ENCODE data around the gene RAB11FIP5.
A peak's percentile ranks its signal among the peaks of the same experiment; 100 is the strongest.
"Not testable (repeated sequence)": the region's sequence is repeated elsewhere in the genome, so short reads cannot be mapped to it uniquely, and the experiment has no call there.

RAB11FIP5 gene

DNA sequence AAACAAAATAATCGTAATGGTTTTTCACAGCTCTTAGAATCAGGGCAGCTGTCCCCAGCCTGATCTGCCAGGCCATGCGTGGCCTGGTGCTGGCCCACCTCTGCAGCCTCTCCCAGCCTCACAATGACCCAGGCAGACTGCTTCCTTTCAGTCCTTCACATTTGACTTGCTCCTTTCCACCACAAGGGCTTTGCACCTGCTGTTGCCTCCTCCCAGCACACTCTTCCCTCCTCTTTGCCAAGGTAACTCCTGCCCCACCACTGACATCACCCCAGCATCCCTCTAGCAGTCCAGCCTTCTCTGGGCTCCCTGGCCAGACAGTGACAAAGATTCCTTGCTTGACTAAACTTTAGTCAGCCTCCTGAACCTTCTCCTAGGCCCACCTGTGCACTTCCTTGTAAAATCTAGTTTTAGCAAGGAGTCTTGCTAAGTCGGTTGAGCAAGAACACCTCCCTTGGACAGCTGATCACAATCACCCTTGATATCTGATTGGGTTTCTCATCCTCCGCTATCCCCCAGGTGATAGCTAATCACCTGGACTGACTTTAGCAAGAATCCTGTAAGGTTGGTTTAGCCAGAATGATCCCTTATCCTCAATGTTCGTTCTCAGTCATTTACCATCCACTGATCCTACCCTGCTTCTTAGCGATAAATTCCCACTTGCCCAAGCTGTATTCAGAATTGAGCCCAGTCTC, 16.2 kb upstream of the RAB11FIP5 start:
- Histone ChIP-seq H3K27ac (ENCODE audit: low read length) (no peak overlapping the region), H3K4me3 (ENCODE audit: low read depth in 1 of 2, low read length in 2 of 2) (no peak overlapping the region), H3K9me3 (ENCODE audit: control insufficient read depth in 1 of 2, low read length in 2 of 2) (no peaks in the 10 kb centered on the region), H3K27me3 (ENCODE audit: low read depth, low read length) (no peaks in the 10 kb centered on the region), H3K36me3 (ENCODE audit: control insufficient read depth in 1 of 2, insufficient read depth in 2 of 2, low read length in 2 of 2) (no peaks in the 10 kb centered on the region), H3K4me1 (ENCODE audit: control insufficient read depth in 1 of 2, insufficient read depth in 2 of 2, low read length in 2 of 2) (no peaks in the 10 kb centered on the region)

DNA sequence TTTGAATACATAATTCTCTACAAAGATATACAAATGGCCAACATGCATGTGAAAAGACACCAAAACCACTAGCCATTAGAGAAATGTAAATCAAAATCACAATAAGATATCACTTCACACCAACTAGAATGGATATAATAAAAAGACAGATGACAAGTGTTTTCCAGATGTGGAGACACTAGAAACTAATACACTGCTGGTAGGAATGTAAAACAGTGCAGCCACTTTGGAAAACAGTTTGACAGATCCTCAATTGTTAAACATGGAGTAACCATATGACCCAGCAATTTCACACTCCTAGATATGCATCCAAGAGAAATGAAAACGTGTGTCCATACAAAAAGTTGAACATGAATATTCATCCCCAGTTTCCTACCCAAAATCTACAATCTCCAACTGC, 9.8 kb upstream of the RAB11FIP5 start:
- H3K27ac ChIP-seq (ENCODE audit: low read length) = no peak overlapping the region
- H3K9me3 ChIP-seq (ENCODE audit: control insufficient read depth in 1 of 2, low read length in 2 of 2) = no peaks in the 10 kb centered on the region
- H3K4me3 ChIP-seq (ENCODE audit: low read depth in 1 of 2, low read length in 2 of 2) = no peak overlapping the region
- H3K36me3 ChIP-seq (ENCODE audit: control insufficient read depth in 1 of 2, insufficient read depth in 2 of 2, low read length in 2 of 2) = no peaks in the 10 kb centered on the region
- H3K4me1 ChIP-seq (ENCODE audit: control insufficient read depth in 1 of 2, insufficient read depth in 2 of 2, low read length in 2 of 2) = no peaks in the 10 kb centered on the region
- no peaks in the 10 kb centered on the region for H3K27me3 ChIP-seq (ENCODE audit: low read depth, low read length)

DNA sequence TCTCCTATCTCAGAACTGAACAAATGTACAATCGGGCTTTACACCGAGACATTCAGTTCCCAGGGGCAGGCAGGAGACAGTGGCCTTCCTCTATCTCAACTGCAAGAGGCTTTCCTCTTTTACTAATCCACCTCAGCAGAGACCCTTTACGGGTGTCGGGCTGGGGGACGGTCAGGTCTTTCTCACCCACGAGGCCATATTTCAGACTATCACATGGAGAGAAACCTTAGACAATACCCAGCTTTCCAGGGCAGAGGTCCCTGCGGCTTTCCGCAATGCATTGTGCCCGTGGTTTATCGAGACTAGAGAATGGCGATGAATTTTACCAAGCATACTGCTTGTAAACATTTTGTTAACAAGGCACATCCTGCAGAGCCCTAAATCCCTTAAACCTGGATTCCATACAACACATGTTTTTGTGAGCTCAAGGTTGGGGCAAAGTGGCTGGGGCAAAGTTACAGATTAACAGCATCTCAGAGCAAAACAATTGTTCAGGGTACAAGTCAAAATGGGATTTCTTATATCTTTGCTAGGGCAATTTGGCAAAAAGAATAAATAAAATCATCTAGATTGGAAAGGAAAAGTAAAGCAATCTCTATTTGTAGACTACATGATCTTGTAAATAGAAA, 7.0 kb upstream of the RAB11FIP5 start:
- not testable (repeated sequence) for H3K9me3 ChIP-seq (ENCODE audit: control insufficient read depth in 1 of 2, low read length in 2 of 2); H3K27me3 ChIP-seq (ENCODE audit: low read depth, low read length); H3K36me3 ChIP-seq (ENCODE audit: control insufficient read depth in 1 of 2, insufficient read depth in 2 of 2, low read length in 2 of 2); H3K4me3 ChIP-seq (ENCODE audit: low read depth in 1 of 2, low read length in 2 of 2); H3K27ac ChIP-seq (ENCODE audit: low read length); H3K4me1 ChIP-seq (ENCODE audit: control insufficient read depth in 1 of 2, insufficient read depth in 2 of 2, low read length in 2 of 2)

DNA sequence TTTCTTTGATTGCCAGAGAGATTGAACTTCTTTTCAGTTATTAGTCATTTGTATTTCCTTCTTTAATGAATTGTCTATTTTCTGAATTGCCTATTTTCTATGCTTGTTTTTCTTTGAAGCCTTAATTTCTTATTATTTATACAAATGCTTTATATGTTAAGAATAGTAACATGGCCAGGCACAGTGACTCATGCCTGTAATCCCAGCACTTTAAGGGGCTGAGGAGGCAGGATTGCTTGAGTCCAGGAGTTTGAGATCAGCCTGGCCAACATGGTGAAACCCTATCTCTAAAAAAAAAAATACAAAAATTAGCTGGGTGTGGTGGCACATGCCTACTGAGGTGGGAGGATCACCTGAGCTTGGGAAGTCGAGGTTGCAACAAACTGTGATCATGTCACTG, 4.7 kb upstream of the RAB11FIP5 start:
- peaks cover 0 to 3% of the 10 kb centered on the region in 2 donors for H3K36me3 ChIP-seq (ENCODE audit: control insufficient read depth in 1 of 2, insufficient read depth in 2 of 2, low read length in 2 of 2)
- H3K4me1 ChIP-seq (ENCODE audit: control insufficient read depth in 1 of 2, insufficient read depth in 2 of 2, low read length in 2 of 2) = no peaks in the 10 kb centered on the region
- no peak overlapping the region for H3K27ac ChIP-seq (ENCODE audit: low read length)
- no peak overlapping the region for H3K4me3 ChIP-seq (ENCODE audit: low read depth in 1 of 2, low read length in 2 of 2)
- H3K27me3 ChIP-seq (ENCODE audit: low read depth, low read length) = no peaks in the 10 kb centered on the region
- no peaks in the 10 kb centered on the region for H3K9me3 ChIP-seq (ENCODE audit: control insufficient read depth in 1 of 2, low read length in 2 of 2)

DNA sequence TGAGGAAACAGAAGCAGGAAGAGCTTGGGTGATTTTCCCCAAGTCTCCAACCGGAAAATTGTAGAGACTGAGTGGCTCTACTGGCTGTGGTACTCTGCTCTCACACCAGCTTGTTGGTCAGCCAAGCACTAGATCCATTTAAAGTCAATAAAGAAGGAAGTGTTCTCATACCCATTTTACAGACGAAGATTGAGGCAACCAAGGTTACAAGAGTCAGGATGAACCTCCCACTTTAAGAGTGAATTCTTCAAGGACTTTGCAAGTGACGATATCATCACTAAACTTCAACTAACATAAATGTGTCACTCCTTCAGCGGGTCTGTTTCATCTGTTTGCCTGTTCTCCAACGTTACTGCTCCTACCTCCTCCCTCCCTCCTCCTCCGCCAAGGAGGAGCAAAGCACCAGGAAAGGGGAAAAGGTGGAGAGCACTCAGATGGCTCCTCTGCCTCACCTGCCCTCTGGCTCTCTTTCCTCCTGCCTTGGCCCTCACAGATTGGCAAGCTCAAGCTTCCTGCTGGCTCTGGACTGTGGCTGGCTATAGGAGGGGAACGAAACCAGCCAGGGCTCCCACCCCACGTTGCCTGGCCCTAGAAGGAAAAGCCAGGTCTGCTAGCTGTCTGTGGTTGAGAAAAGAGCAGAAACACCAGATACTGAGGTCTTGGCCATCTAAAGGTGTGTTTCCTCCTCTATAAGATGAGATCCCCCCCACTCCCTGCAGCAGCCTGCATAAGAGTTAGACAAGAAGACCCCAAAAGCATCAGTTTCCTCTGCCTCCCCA, 3.6 kb upstream of the RAB11FIP5 start:
- H3K9me3 ChIP-seq (ENCODE audit: control insufficient read depth in 1 of 2, low read length in 2 of 2) = no peaks in the 10 kb centered on the region
- no peak overlapping the region for H3K27ac ChIP-seq (ENCODE audit: low read length)
- no peak overlapping the region for H3K4me3 ChIP-seq (ENCODE audit: low read depth in 1 of 2, low read length in 2 of 2)

DNA sequence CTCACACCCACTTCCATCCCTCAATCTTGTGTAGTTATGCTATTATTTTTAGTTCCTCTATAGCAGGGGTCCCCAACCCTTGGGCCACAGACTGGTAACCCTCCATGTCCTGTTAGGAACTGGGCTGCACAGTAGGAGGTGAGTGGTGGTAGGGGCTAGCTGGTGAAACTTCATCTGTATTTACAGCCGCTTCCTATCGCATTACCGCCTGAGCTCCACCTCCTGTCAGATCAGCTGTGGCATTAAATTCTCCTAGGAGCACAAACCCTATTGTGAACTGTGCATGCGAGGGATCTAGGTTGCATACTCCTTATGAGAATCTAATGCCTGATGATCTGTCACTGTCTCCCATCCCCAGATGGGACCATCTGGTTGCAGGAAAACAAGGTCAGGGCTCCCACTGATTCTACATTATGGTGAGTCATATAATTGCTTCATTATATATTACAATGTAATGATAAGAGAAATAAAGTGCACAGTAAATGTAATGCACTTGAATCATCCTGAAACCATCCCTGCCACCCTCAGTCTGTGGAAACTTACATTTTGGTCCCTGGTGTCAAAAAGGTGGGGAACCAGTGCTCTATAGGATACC, 1.6 kb upstream of the RAB11FIP5 start:
- no peak overlapping the region for H3K4me3 ChIP-seq (ENCODE audit: low read depth in 1 of 2, low read length in 2 of 2)
- peaks cover 0 to 3% of the 10 kb centered on the region in 2 donors for H3K36me3 ChIP-seq (ENCODE audit: control insufficient read depth in 1 of 2, insufficient read depth in 2 of 2, low read length in 2 of 2)
- H3K9me3 ChIP-seq (ENCODE audit: control insufficient read depth in 1 of 2, low read length in 2 of 2) = no peaks in the 10 kb centered on the region
- no peaks in the 10 kb centered on the region for H3K27me3 ChIP-seq (ENCODE audit: low read depth, low read length)
- H3K4me1 ChIP-seq (ENCODE audit: control insufficient read depth in 1 of 2, insufficient read depth in 2 of 2, low read length in 2 of 2) = peaks cover 0 to 25% of the 10 kb centered on the region in 2 donors
- no peak overlapping the region for H3K27ac ChIP-seq (ENCODE audit: low read length)

More for the DNA sequence above, 3.6 kb upstream of the RAB11FIP5 start:
- Histone ChIP-seq H3K36me3 (ENCODE audit: control insufficient read depth in 1 of 2, insufficient read depth in 2 of 2, low read length in 2 of 2) (peaks cover 0 to 3% of the 10 kb centered on the region in 2 donors), H3K4me1 (ENCODE audit: control insufficient read depth in 1 of 2, insufficient read depth in 2 of 2, low read length in 2 of 2) (peaks cover 0 to 5% of the 10 kb centered on the region in 2 donors), H3K27me3 (ENCODE audit: low read depth, low read length) (no peaks in the 10 kb centered on the region)

DNA sequence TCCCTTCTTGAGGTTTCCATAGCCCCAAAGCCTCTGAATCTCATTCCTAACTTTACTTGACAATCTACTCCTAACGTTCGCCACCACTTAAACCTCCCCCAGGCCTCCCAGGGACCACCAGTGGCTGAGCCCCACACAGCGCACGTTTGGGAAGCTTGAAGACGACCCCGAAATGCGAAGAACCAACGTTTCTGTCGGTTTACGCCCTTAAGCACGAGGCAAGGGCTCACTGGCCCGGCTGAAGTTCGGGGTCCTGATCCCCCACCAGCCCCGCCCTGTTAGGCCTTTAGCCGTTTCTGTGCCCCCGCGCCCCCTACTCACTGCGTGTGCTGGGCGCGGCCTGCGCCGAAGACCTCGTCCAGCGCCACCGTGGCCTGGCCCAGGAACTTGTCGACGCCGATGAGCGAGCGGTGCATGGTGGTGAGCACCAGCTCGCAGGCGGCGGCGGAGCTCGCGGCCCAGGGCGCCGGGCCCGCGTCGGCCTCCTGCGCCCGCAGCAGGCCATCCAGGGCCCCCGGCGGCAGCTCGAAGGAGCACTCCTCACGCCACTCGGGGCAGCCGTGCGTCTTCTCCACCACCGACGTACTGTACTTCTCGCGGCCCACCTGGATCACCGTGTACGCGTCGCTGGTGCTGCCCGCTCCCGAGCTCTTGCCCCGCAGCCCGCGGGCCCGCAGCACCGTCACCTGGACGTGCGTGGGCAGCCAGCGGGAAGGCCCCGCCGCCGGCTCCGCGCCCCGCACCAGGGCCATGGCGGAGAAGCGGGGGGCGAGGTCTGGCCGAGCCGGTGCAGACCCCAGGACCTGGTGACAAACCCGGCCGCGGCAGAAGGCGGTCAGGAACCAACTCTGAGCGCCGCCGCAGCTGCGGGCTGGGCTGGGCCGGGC, 479 bp downstream of the RAB11FIP5 start:
- peaks cover 0 to 3% of the 10 kb centered on the region in 2 donors for H3K36me3 ChIP-seq (ENCODE audit: control insufficient read depth in 1 of 2, insufficient read depth in 2 of 2, low read length in 2 of 2)
- no peaks in the 10 kb centered on the region for H3K27me3 ChIP-seq (ENCODE audit: low read depth, low read length)
- no peaks in the 10 kb centered on the region for H3K9me3 ChIP-seq (ENCODE audit: control insufficient read depth in 1 of 2, low read length in 2 of 2)
- H3K27ac ChIP-seq (ENCODE audit: low read length) = peak overlapping the region; percentile 72
- peak overlapping the region; percentile 78 to 82 for H3K4me3 ChIP-seq (ENCODE audit: low read depth in 1 of 2, low read length in 2 of 2)
- peaks cover 0 to 37% of the 10 kb centered on the region in 2 donors for H3K4me1 ChIP-seq (ENCODE audit: control insufficient read depth in 1 of 2, insufficient read depth in 2 of 2, low read length in 2 of 2)

DNA sequence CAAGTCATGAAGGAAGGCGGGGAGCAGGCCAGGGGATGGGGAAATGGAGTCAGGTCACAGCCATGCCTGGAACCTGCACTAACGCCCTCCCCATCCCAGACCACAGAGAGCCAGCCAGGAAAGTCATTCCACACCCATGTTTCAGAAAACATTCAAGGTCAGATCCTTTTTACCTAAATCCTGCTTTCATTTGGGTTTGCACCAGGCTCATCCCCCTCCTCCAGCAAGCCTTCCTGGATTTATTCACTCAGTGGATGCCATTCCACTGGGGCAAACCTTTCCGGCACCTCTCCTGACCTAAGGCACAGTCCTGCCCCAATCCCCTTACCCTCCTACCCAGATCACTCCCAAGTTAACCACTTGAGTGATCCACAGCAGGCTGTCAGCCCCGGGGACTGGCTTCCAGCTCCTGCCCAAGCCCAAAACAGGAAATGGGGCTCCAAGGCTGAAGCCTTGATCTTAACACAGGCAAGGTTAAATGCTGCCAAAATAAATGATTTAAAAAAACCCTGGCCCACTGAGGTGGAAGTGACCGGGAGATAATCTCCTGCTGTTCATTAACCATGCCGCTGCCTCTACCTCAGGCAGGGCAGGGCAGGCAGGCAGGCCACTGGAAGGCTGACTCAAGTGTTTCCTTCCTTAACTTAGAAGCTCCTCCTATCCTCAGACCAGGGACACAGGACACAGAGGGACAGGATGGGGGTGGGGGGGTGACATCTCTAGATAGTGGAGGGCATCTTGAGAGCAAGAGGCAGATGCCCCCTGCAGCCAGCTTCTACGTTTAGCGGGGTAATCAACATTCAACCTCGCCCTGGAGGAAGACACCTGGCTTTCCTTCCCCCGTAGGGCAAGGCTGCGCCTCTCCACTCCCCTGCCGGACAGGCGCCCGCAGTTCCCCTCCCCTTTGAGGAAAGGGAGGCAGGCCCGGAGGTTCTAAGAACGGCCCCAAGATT, 1.4 kb downstream of the RAB11FIP5 start:
- Histone ChIP-seq H3K36me3 (ENCODE audit: control insufficient read depth in 1 of 2, insufficient read depth in 2 of 2, low read length in 2 of 2) (peaks cover 0 to 3% of the 10 kb centered on the region in 2 donors), H3K4me3 (ENCODE audit: low read depth in 1 of 2, low read length in 2 of 2) (peak overlapping the region; percentile 78 to 82), H3K27ac (ENCODE audit: low read length) (peak overlapping the region; percentile 72), H3K4me1 (ENCODE audit: control insufficient read depth in 1 of 2, insufficient read depth in 2 of 2, low read length in 2 of 2) (peaks cover 0 to 42% of the 10 kb centered on the region in 2 donors), H3K9me3 (ENCODE audit: control insufficient read depth in 1 of 2, low read length in 2 of 2) (no peaks in the 10 kb centered on the region), H3K27me3 (ENCODE audit: low read depth, low read length) (no peaks in the 10 kb centered on the region)

DNA sequence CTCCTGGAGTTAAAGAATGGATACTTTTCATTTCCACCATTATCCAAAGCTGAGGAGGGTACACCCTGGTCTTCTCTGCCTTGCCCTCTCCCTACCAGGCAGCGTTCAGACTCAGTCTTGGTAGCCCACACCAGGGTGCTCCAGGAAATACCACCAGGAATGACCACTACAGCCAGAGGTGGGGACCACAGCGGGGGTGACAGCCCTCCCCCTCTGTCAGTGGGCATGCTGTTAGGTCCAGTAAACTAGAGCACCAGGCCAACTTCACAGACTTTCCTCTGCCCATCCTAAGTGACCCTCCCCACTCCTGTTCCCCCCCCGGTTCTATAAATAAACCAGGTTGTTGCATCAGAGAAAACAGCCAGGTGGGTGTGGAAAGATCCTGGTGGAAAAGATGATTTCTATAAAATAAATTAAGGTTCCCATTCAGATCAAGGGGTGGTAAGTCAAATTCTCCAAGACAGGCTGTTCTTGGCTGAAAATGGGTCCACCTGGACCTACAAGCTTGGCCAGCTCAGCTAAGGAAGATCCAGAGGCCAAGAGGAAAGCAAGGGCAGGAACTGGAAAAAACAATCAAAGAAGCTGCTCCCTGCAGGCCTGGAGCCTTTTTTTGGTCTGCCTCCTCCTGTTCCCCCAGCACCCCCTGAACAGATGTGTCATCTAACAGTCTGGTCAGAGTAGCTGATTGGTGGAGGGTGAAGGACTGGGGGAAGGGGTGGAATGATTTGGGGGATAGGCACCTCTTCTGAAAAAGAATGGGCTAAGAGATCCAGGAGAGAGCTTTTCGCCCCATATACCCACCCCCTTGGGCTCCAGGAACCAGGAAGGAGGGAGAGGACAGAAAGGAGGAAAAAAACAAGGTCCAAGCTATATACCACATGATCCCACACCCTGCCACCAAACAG, 2.3 kb downstream of the RAB11FIP5 start:
- Histone ChIP-seq H3K4me3 (ENCODE audit: low read depth in 1 of 2, low read length in 2 of 2) (peak overlapping the region; percentile 78 to 82), H3K4me1 (ENCODE audit: control insufficient read depth in 1 of 2, insufficient read depth in 2 of 2, low read length in 2 of 2) (peaks cover 0 to 42% of the 10 kb centered on the region in 2 donors), H3K9me3 (ENCODE audit: control insufficient read depth in 1 of 2, low read length in 2 of 2) (no peaks in the 10 kb centered on the region), H3K36me3 (ENCODE audit: control insufficient read depth in 1 of 2, insufficient read depth in 2 of 2, low read length in 2 of 2) (peaks cover 0 to 3% of the 10 kb centered on the region in 2 donors), H3K27ac (ENCODE audit: low read length) (peak overlapping the region; percentile 3), H3K27me3 (ENCODE audit: low read depth, low read length) (no peaks in the 10 kb centered on the region)

All from muscle layer of duodenum (tissue), 2 donors.